Activated CD4-positive, alpha-beta memory T cell treated with anti-CD3 and anti-CD28 coated beads for 36 hours (primary cell): Measurements from ENCODE around the gene SLC39A9. TPM values are rescaled to one million over a fixed set of nuclear protein-coding genes. Genes with fewer than 3 reads are reported as not detected.
"Not testable (repeated sequence)": the region's sequence is repeated elsewhere in the genome, so short reads cannot be mapped to it uniquely, and the experiment has no call there.

ENCODE experiments used
- CTCF ChIA-PET: fragments of 350-600 bp; sonication (Branson Sonifier 250); formaldehyde crosslinking; loops from one replicate; lab custom pipeline; 2021; ENCODE audit warnings: antibody characterized with exemption, inconsistent platforms; lab: Charles Lee
- POLR2A ChIA-PET: fragments of 350-600 bp; sonication (Branson Sonifier 250); formaldehyde crosslinking; loops from one replicate; lab custom pipeline; 2021; ENCODE audit warnings: antibody characterized with exemption; lab: Charles Lee
- DNase-seq: peaks from one replicate; pipeline ENCODE4 v3.0.0-alpha.2; 2020
- H3K27ac Mint-ChIP-seq: one replicate; pipeline ENCODE4 v1.8.0; 2021; ENCODE audit warnings: mixed read lengths
- H3K27me3 Mint-ChIP-seq: one replicate; pipeline ENCODE4 v1.8.0; 2021; ENCODE audit warnings: mixed read lengths
- H3K36me3 Mint-ChIP-seq: one replicate; pipeline ENCODE4 v1.8.0; 2021; ENCODE audit warnings: mixed read lengths
- H3K4me1 Mint-ChIP-seq: one replicate; pipeline ENCODE4 v1.8.0; 2021; ENCODE audit warnings: low read depth, mixed read lengths
- H3K4me3 Mint-ChIP-seq: one replicate; pipeline ENCODE4 v1.8.0; 2021; ENCODE audit warnings: mild to moderate bottlenecking, mixed read lengths
- H3K9me3 Mint-ChIP-seq: one replicate; pipeline ENCODE4 v1.8.0; 2021; ENCODE audit warnings: mixed read lengths
- intact Hi-C: fragments of 100-400 bp; cut with micrococcal nuclease; formaldehyde crosslinking; loops from one replicate; pipeline ENCODE4 v1.15.1; 2023
- total RNA-seq, 2 experiments: library from RNA; stranded (reverse); gene quantifications; one replicate each; pipeline ENCODE4 v1.2.3, GENCODE V29; 2021

SLC39A9 gene
- total RNA-seq, 2 experiments from 2014 or later: 39.3 to 40.3 TPM

GRCh38 chr14:69460093-69460701 is 61.7 kb downstream of the SLC39A9 start:
- peaks cover 15% of the 10 kb centered on the region for H3K36me3 Mint-ChIP-seq
- CTCF ChIA-PET: interaction anchor here (0.6 to 7.2 kb wide), 31 partner anchors 9 to 597 kb away, joined by 3 to 112 read pairs (median 4); partner anchors contain the start of genes ERH, EXD2, GALNT16 and SLC39A9
- POLR2A ChIA-PET: interaction anchor here (1.2 kb wide), 1 partner anchor 62 kb away, joined by 3 read pairs; the partner anchor contains the start of gene ERH

GRCh38 chr14:69464379-69464778 is 65.9 kb downstream of the SLC39A9 start:
- no peak overlapping the region for H3K4me3 Mint-ChIP-seq
- H3K27me3 Mint-ChIP-seq: no peaks in the 10 kb centered on the region
- H3K27ac Mint-ChIP-seq: no peak overlapping the region
- no peaks in the 10 kb centered on the region for H3K4me1 Mint-ChIP-seq
- POLR2A ChIA-PET: no interaction called here
- H3K9me3 Mint-ChIP-seq: no peaks in the 10 kb centered on the region
- intact Hi-C loops: no loop called here
- CTCF ChIA-PET: interaction anchor here (0.7 to 1.8 kb wide), 3 partner anchors 10 to 222 kb away, joined by 3 to 6 read pairs (median 4); no protein-coding TSS in a partner anchor
- peaks cover 5% of the 10 kb centered on the region for H3K36me3 Mint-ChIP-seq
- DNase-seq: no peak

More at GRCh38 chr14:69460093-69460701, 61.7 kb downstream of the SLC39A9 start:
- Mint-ChIP-seq H3K9me3 (no peaks in the 10 kb centered on the region), H3K4me3 (no peak overlapping the region), H3K27me3 (no peaks in the 10 kb centered on the region), H3K4me1 (no peaks in the 10 kb centered on the region), H3K27ac (no peak overlapping the region)
- peak; percentile 77 for DNase-seq
- intact Hi-C loops: loop anchor here (1.0 to 2.0 kb wide), 4 partner anchors 61 to 331 kb away; partner anchors contain the start of genes ERH and SLC39A9

- intact Hi-C loops: no loop called here
- H3K4me3 Mint-ChIP-seq: no peak overlapping the region
- no peak for DNase-seq
- H3K27ac Mint-ChIP-seq: no peak overlapping the region
- POLR2A ChIA-PET: no interaction called here
- no peaks in the 10 kb centered on the region for H3K9me3 Mint-ChIP-seq
- peaks cover 5% of the 10 kb centered on the region for H3K36me3 Mint-ChIP-seq
- no peaks in the 10 kb centered on the region for H3K4me1 Mint-ChIP-seq
- CTCF ChIA-PET: interaction anchor here (0.6 to 1.8 kb wide), 3 partner anchors 112 to 223 kb away, joined by 3 to 6 read pairs (median 3); no protein-coding TSS in a partner anchor
- H3K27me3 Mint-ChIP-seq: no peaks in the 10 kb centered on the region
These were observed 66.3 kb downstream of the SLC39A9 start for GRCh38 chr14:69464829-69465228.

GRCh38 chr14:69468949-69469348 is 70.5 kb downstream of the SLC39A9 start:
- Mint-ChIP-seq H3K27me3 (no peaks in the 10 kb centered on the region), H3K27ac (no peak overlapping the region), H3K4me1 (no peaks in the 10 kb centered on the region), H3K36me3 (no peaks in the 10 kb centered on the region), H3K9me3 (no peaks in the 10 kb centered on the region), H3K4me3 (no peak overlapping the region)
- ChIA-PET POLR2A (no interaction called here), CTCF (interaction anchor here (0.6 to 1.5 kb wide), 2 partner anchors 9 to 1663 kb away, joined by 3 to 4 read pairs; no protein-coding TSS in a partner anchor)
- intact Hi-C loops: no loop called here
- no peak for DNase-seq

GRCh38 chr14:69471436-69471835 is 72.9 kb downstream of the SLC39A9 start:
- Mint-ChIP-seq H3K4me3 (no peak overlapping the region), H3K27ac (no peak overlapping the region), H3K36me3 (no peaks in the 10 kb centered on the region), H3K9me3 (no peaks in the 10 kb centered on the region), H3K27me3 (no peaks in the 10 kb centered on the region), H3K4me1 (no peaks in the 10 kb centered on the region)
- ChIA-PET CTCF (interaction anchor here (0.9 to 1.1 kb wide), 3 partner anchors 9 to 103 kb away, joined by 3 to 5 read pairs (median 3); no protein-coding TSS in a partner anchor), POLR2A (no interaction called here)
- intact Hi-C loops: no loop called here
- no peak for DNase-seq

GRCh38 chr14:69471916-69472315 is 73.4 kb downstream of the SLC39A9 start:
- no peaks in the 10 kb centered on the region for H3K36me3 Mint-ChIP-seq
- H3K4me3 Mint-ChIP-seq: no peak overlapping the region

GRCh38 chr14:69473260-69473659 is 74.8 kb downstream of the SLC39A9 start:
- Mint-ChIP-seq H3K4me3 (no peak overlapping the region), H3K4me1 (no peaks in the 10 kb centered on the region), H3K9me3 (no peaks in the 10 kb centered on the region), H3K36me3 (no peaks in the 10 kb centered on the region), H3K27me3 (no peaks in the 10 kb centered on the region), H3K27ac (no peak overlapping the region)
- no peak for DNase-seq
- CTCF ChIA-PET: interaction anchor here (1.3 kb wide), 1 partner anchor 20 kb away, joined by 3 read pairs; no protein-coding TSS in a partner anchor
- intact Hi-C loops: no loop called here
- POLR2A ChIA-PET: no interaction called here

More at GRCh38 chr14:69471916-69472315, 73.4 kb downstream of the SLC39A9 start:
- DNase-seq: peak; percentile 39
- no peak overlapping the region for H3K27ac Mint-ChIP-seq
- no peaks in the 10 kb centered on the region for H3K9me3 Mint-ChIP-seq
- POLR2A ChIA-PET: no interaction called here
- H3K27me3 Mint-ChIP-seq: no peaks in the 10 kb centered on the region
- H3K4me1 Mint-ChIP-seq: no peaks in the 10 kb centered on the region
- intact Hi-C loops: no loop called here
- CTCF ChIA-PET: interaction anchor here (0.9 to 1.1 kb wide), 3 partner anchors 9 to 102 kb away, joined by 3 to 5 read pairs (median 3); no protein-coding TSS in a partner anchor

GRCh38 chr14:69473946-69474345 is 75.5 kb downstream of the SLC39A9 start:
- POLR2A ChIA-PET: no interaction called here
- Mint-ChIP-seq H3K4me3 (no peak overlapping the region), H3K9me3 (no peaks in the 10 kb centered on the region), H3K4me1 (no peaks in the 10 kb centered on the region), H3K36me3 (no peaks in the 10 kb centered on the region), H3K27me3 (no peaks in the 10 kb centered on the region), H3K27ac (no peak overlapping the region)
- CTCF ChIA-PET: interaction anchor here (1.3 to 1.8 kb wide), 2 partner anchors 19 to 32 kb away, joined by 3 to 6 read pairs; no protein-coding TSS in a partner anchor
- intact Hi-C loops: no loop called here
- no peak for DNase-seq

- H3K4me1 Mint-ChIP-seq: no peaks in the 10 kb centered on the region
- ChIA-PET CTCF (interaction anchor here (1.0 to 1.8 kb wide), 7 partner anchors 11 to 233 kb away, joined by 3 to 12 read pairs (median 4); partner anchors contain the start of gene CCDC177), POLR2A (no interaction called here)
- H3K27ac Mint-ChIP-seq: no peak overlapping the region
- no peaks in the 10 kb centered on the region for H3K27me3 Mint-ChIP-seq
- H3K4me3 Mint-ChIP-seq: no peak overlapping the region
- H3K9me3 Mint-ChIP-seq: no peaks in the 10 kb centered on the region
- DNase-seq: no peak
- H3K36me3 Mint-ChIP-seq: no peaks in the 10 kb centered on the region
- intact Hi-C loops: no loop called here
These were observed 76.8 kb downstream of the SLC39A9 start for GRCh38 chr14:69475194-69475818.

- H3K4me1 Mint-ChIP-seq, intact Hi-C loops, DNase-seq, POLR2A ChIA-PET, H3K27me3 Mint-ChIP-seq, H3K36me3 Mint-ChIP-seq, H3K27ac Mint-ChIP-seq, H3K4me3 Mint-ChIP-seq, H3K9me3 Mint-ChIP-seq: not testable (repeated sequence)
- CTCF ChIA-PET: interaction anchor here (0.6 to 1.6 kb wide), 3 partner anchors 9 to 88 kb away, joined by 3 to 7 read pairs (median 4); no protein-coding TSS in a partner anchor
These were observed 78.4 kb downstream of the SLC39A9 start for GRCh38 chr14:69476824-69477450.

- H3K27ac Mint-ChIP-seq, H3K27me3 Mint-ChIP-seq, H3K9me3 Mint-ChIP-seq, H3K36me3 Mint-ChIP-seq, H3K4me1 Mint-ChIP-seq, POLR2A ChIA-PET, DNase-seq, intact Hi-C loops, H3K4me3 Mint-ChIP-seq: not testable (repeated sequence)
- CTCF ChIA-PET: interaction anchor here (1.6 kb wide), 1 partner anchor 8 kb away, joined by 3 read pairs; no protein-coding TSS in a partner anchor
These were observed 79.6 kb downstream of the SLC39A9 start for GRCh38 chr14:69478055-69478454.
